GM10266 (cell line): Measurements from ENCODE around the gene LRRC75A.

ENCODE experiments used
- DNase-seq: peaks from one replicate; pipeline ENCODE4 v3.0.0; 2012; ENCODE audit errors: extremely low spot score
- TF ChIP-seq, protein P1 (sequence below): IDR thresholded peaks from 2 replicates; pipeline ENCODE4 v1.5.1; 2012; ENCODE audit warnings: mild to moderate bottlenecking, low read depth; ENCODE audit not compliant: control insufficient read depth, insufficient read depth; ENCODE audit errors: missing control alignments

Gene LRRC75A

DNA sequence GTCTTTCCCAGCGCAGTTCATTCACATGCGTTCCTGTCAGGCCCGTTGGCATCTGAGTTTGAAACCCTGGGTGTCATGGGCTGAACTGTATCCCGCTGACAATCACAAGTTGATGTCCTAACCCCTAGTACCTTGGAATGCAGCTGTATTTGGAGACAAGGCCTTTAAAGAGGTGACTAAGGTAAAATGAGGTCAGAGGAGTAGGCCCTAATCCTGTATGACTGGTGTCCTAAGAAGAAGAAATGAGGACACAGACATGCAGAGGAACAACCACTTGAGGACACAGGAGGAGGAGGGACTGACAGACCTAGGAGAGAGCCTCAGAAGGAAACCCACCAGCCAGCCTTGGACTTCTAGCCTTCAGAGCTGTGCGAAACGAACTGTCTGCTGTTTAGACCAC, 43.5 kb downstream of the LRRC75A start:
- TF ChIP-seq, protein P1, sequence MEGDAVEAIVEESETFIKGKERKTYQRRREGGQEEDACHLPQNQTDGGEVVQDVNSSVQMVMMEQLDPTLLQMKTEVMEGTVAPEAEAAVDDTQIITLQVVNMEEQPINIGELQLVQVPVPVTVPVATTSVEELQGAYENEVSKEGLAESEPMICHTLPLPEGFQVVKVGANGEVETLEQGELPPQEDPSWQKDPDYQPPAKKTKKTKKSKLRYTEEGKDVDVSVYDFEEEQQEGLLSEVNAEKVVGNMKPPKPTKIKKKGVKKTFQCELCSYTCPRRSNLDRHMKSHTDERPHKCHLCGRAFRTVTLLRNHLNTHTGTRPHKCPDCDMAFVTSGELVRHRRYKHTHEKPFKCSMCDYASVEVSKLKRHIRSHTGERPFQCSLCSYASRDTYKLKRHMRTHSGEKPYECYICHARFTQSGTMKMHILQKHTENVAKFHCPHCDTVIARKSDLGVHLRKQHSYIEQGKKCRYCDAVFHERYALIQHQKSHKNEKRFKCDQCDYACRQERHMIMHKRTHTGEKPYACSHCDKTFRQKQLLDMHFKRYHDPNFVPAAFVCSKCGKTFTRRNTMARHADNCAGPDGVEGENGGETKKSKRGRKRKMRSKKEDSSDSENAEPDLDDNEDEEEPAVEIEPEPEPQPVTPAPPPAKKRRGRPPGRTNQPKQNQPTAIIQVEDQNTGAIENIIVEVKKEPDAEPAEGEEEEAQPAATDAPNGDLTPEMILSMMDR, result no peak
- no peak for DNase-seq

DNA sequence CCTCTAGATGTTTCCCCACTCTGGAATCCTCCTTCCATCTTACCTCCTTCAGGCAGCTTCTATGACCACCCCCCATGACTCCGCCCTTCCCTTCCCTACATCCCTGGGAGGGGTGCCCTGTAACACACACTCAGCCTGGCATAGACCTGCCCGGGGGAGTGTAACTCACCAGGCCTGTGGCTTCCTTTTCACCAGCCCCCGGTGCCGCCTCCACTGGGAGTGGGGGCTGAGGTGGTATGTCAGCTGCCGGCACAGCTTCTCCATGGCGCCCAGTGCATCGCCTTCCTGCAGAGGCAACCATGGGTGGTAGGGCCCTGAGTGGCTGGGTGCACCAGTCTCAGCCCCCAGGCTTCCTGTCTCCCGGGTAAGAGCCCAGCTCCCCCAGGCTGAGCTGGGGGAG, 44.3 kb downstream of the LRRC75A start:
- TF ChIP-seq, protein P1, result no peak
- DNase-seq, result no peak

DNA sequence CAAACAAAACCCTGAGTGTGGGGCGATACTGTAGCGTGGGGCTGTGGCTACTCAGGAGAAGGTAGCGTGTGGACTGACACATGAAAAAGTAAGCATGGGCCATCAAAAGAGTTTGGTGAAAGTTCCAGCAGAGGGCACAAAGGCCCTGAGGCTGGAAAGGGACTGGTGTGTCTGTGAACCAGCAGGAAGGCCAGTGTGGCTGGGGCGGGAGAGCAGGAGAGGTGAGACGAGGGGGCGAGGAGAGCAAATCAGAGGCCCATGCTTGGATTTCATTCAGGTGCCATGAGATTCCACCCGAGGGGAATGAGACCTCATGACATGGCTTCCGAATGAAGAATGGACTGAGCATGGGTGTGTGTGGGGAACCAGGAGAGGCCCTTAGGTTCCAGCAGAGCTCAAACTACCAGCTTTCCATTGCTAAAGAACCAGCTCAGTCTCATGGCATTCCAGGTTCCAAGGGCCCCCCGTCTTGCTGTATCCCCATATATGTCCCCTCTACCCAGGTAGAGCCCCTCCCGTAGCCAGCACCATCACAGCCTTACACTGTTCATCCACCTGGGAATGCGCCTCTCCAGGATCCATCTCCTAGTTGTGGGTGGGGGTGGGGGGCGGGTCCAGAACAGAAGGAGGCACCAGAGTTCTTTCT, 45.5 kb downstream of the LRRC75A start:
- no peak for DNase-seq
- TF ChIP-seq, protein P1, result no peak

DNA sequence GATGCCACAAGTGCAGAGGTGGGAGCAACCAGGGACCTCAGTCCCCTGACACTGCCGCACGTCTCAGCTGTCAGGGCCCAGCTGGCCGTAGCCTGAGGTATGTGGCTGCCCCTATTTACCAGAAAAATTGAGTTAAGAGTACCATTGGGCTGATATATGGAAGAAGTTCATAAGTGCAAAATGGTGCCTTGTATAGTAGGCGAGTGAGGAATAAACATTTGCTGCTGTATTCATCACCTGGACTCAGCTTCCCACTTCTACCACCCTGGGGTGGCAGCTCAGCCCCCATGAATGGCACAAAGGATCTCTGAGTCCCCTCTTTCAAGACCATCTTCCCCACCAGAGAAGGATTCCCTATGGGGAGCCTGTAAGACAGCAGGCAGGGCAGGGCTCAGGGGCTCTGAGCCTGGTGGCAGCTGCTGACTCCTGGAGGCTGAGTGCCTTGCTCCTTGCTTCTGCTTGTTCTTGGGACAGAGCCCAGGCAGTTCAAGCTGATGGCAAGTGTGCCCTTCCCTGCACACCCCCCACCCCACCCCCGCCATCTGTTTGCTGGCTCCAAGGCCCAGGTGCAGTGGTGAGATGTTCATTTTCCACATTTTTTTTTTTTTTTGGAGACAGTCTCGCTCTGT, 47.6 kb downstream of the LRRC75A start:
- no peak for DNase-seq

DNA sequence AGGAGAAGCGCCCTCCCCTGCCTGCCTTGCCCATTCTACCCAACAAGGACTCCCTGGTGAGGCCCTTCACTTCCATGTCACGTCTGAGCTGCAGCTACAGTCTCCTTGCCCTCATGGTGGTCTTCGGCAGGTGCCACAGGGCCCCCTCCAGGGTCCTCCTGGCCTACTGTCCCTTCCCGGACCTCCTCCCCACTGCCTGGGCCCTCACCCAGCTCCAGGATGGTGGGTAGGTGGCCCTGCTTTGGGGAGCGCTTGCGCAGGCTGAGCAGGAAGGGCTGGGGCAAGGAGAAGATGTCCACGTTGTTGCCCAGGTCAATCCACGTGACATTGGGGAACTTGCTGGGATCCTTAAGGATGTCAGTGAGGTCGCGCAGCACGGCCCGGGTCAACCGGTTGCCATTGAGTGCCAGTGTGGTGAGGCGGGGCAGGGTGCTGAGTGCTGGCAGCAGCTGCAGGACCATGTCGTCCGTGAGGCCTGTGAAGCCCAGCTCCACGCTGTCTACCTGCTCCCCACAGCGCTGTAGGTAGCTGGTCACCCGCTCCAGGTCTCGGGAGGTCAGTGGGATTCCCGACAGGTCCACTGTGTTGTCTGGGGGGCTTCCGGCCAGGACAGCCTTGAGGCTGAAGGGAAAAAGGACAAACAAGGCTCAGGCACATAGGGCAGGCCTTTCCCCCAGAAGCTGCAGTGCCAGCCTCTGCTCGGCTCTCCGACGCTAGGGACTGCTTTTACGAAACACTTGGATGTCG, 48.3 kb downstream of the LRRC75A start:
- TF ChIP-seq, protein P1, result no peak
- DNase-seq, result no peak

More for the DNA sequence above, 47.6 kb downstream of the LRRC75A start:
- TF ChIP-seq, protein P1, result no peak

DNA sequence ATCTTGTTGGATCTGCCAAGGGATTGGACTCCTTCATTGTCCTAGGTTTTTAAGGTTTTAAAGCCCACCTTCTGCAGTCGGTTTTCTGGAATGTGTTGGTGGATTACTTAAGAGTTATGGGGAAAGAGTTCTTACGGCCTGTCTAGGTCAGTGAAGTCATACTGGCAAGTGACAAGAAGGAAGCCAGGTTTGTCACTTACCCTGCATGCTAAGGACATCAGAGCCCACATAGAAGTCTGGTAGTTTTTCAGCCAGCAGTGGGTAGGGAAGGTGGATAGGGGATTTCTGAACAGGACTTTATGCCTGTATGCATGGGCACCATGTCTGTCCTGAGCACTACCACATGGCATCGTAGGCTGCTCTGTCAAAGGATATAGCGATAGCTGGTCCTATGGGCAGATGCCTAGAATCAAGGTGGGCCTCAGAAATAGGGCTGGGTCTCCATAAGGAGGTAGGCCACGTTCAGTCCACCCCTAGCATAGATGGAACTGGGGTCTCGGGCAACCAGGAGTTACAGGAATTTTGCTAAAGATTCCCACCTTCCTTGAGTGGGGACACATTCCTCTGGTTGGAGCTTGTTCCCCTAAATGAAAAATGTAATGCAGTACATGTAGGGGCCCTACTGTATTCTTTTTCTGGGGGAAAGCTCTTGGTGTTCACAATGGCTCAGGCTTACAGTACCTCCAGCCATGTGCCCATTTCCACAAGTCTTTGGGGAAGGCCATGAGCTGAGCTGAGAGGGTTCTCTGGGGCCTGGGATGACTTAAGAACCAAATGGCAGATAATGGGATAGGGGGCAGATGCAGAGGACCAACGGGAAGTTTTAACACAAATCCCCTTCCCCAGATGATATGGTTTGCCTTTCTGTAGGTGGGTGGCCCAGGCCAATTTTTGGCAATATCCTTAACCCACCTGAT, 49.1 kb downstream of the LRRC75A start:
- DNase-seq, result no peak

More for the DNA sequence above, 49.1 kb downstream of the LRRC75A start:
- TF ChIP-seq, protein P1, result no peak
